ENCODE measurements around the gene GALNT18. TPM values are rescaled to one million over a fixed set of nuclear protein-coding genes. Genes with fewer than 3 reads are reported as not detected.

The GALNT18 gene
- polyA plus RNA-seq, 1 donor from 2014 or later: 7.6 TPM

DNA sequence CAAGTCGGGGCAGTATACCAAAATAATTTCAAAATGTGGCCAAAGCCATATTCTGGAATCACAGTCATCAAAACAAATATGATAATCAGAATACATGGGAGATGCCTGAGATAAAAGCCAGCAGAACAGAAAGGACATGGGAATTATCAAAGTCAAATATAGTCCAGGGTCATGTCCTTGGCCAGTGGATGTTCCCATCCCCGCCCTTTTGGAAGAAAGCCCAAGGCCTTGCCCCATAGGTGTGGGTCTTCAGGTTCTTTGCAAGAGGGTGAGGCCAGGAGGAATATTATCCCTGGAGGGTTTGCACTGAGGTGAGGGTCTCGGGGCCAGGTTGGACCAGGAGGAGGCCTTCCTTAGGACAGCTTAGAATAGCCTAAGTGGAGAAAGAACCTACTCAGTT, 215.2 kb downstream of the GALNT18 start:
- H3K27ac ChIP-seq (ENCODE audit: low read length): no peak overlapping the region
- no peaks in the 10 kb centered on the region for H3K79me2 ChIP-seq (replicated peaks; ENCODE audit: insufficient read depth, low read length)
- no peak overlapping the region for H2AFZ ChIP-seq (ENCODE audit: low read depth, low read length)
- H3K4me2 ChIP-seq (ENCODE audit: low read length): no peak overlapping the region
- no peaks in the 10 kb centered on the region for H4K20me1 ChIP-seq (ENCODE audit: insufficient read depth)
- no peaks in the 10 kb centered on the region for H3K36me3 ChIP-seq (ENCODE audit: insufficient read depth, low read length)
- no peaks in the 10 kb centered on the region for H3K9me2 ChIP-seq (ENCODE audit: insufficient read depth, low read length)
- no peaks in the 10 kb centered on the region for H3K27me3 ChIP-seq (ENCODE audit: insufficient read depth, low read depth, low read length)
- no peak overlapping the region for H3K4me3 ChIP-seq (ENCODE audit: low read length)
- H3K9ac ChIP-seq (ENCODE audit: low read length): no peak overlapping the region
- no peaks in the 10 kb centered on the region for H3K9me3 ChIP-seq (ENCODE audit: low read length)
- H3F3A ChIP-seq (ENCODE audit: insufficient read depth, low read length, poor library complexity, severe bottlenecking): no peaks in the 10 kb centered on the region
- TF ChIP-seq TAF1 (IDR thresholded peaks at IDR 0.05; ENCODE audit: low read depth): no peak
- TF ChIP-seq POLR2AphosphoS5 (IDR thresholded peaks at IDR 0.05): no peak
- TF ChIP-seq, protein P1, sequence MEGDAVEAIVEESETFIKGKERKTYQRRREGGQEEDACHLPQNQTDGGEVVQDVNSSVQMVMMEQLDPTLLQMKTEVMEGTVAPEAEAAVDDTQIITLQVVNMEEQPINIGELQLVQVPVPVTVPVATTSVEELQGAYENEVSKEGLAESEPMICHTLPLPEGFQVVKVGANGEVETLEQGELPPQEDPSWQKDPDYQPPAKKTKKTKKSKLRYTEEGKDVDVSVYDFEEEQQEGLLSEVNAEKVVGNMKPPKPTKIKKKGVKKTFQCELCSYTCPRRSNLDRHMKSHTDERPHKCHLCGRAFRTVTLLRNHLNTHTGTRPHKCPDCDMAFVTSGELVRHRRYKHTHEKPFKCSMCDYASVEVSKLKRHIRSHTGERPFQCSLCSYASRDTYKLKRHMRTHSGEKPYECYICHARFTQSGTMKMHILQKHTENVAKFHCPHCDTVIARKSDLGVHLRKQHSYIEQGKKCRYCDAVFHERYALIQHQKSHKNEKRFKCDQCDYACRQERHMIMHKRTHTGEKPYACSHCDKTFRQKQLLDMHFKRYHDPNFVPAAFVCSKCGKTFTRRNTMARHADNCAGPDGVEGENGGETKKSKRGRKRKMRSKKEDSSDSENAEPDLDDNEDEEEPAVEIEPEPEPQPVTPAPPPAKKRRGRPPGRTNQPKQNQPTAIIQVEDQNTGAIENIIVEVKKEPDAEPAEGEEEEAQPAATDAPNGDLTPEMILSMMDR (IDR thresholded peaks at IDR 0.05; ENCODE audit: poor library complexity, severe bottlenecking): no peak
- TF ChIP-seq, protein P2, sequence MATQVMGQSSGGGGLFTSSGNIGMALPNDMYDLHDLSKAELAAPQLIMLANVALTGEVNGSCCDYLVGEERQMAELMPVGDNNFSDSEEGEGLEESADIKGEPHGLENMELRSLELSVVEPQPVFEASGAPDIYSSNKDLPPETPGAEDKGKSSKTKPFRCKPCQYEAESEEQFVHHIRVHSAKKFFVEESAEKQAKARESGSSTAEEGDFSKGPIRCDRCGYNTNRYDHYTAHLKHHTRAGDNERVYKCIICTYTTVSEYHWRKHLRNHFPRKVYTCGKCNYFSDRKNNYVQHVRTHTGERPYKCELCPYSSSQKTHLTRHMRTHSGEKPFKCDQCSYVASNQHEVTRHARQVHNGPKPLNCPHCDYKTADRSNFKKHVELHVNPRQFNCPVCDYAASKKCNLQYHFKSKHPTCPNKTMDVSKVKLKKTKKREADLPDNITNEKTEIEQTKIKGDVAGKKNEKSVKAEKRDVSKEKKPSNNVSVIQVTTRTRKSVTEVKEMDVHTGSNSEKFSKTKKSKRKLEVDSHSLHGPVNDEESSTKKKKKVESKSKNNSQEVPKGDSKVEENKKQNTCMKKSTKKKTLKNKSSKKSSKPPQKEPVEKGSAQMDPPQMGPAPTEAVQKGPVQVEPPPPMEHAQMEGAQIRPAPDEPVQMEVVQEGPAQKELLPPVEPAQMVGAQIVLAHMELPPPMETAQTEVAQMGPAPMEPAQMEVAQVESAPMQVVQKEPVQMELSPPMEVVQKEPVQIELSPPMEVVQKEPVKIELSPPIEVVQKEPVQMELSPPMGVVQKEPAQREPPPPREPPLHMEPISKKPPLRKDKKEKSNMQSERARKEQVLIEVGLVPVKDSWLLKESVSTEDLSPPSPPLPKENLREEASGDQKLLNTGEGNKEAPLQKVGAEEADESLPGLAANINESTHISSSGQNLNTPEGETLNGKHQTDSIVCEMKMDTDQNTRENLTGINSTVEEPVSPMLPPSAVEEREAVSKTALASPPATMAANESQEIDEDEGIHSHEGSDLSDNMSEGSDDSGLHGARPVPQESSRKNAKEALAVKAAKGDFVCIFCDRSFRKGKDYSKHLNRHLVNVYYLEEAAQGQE (IDR thresholded peaks at IDR 0.05; ENCODE audit: borderline replicate concordance): no peak
- TF ChIP-seq SMC3 (conservative IDR thresholded peaks at IDR 0.05; ENCODE audit: poor library complexity): no peak
- no peak for TF ChIP-seq MXI1 (conservative IDR thresholded peaks at IDR 0.05; ENCODE audit: poor library complexity, severe bottlenecking)
- TF ChIP-seq EP300 (conservative IDR thresholded peaks at IDR 0.05; ENCODE audit: poor library complexity, severe bottlenecking): no peak
- TF ChIP-seq RAD21 (conservative IDR thresholded peaks at IDR 0.05): no peak
- no peak for TF ChIP-seq EZH2 (IDR thresholded peaks at IDR 0.05; ENCODE audit: borderline replicate concordance, insufficient read depth, low read length, poor library complexity, severe bottlenecking)

DNA sequence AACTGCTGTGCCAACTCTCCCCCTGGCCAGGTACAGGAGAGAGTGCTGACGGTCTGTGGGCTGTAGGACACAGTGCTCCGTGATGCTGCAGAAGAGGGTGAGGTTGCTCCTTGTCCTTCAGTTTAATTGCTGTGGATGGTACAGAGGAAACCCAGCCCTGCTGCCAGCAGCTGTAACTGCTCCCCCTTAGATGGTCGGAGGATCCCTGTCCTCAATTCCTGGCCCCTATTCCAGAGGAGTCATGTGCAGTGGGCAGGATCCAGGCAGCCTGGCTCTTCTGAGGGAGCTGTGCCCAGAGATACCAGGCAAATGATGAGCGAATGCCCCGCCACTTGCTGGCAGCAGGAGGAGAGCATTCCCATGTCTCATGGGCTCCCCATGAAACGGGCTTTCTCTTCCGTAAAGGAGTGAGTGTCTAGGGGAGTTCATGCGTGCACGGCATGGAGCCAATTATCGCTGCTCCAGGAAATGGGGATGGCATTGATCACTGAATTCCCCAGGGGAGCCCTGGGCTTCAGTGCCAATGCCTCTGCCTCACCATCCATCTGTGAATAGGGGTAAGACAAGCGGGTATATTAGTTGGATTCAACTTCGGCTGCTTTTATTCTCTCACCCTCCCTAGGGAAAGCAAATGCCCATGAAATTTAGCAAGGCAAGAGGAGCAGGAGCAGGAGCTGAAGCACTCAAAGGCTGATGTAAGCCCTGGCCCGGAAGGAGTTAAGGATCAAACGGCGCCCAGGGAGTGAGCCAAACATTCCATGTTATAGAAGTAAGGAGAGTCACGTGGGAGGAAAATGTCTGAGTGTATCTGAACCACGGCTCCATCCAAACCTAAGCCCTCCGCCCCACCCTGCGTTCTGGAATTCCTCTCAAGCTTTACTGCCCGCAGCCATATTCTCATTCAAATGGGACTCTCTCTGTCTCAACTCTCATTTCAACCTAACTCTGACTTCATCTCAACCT, 217.8 kb downstream of the GALNT18 start:
- TF ChIP-seq RAD21 (conservative IDR thresholded peaks at IDR 0.05): no peak
- TF ChIP-seq EZH2 (IDR thresholded peaks at IDR 0.05; ENCODE audit: borderline replicate concordance, insufficient read depth, low read length, poor library complexity, severe bottlenecking): no peak
- no peak for TF ChIP-seq EP300 (conservative IDR thresholded peaks at IDR 0.05; ENCODE audit: poor library complexity, severe bottlenecking)
- Histone ChIP-seq H3K27me3 (ENCODE audit: insufficient read depth, low read depth, low read length) (no peaks in the 10 kb centered on the region), H2AFZ (ENCODE audit: low read depth, low read length) (no peak overlapping the region), H3K9ac (ENCODE audit: low read length) (no peak overlapping the region), H3K9me3 (ENCODE audit: low read length) (no peaks in the 10 kb centered on the region), H3F3A (ENCODE audit: insufficient read depth, low read length, poor library complexity, severe bottlenecking) (no peaks in the 10 kb centered on the region), H3K4me3 (ENCODE audit: low read length) (no peak overlapping the region), H3K79me2 (replicated peaks; ENCODE audit: insufficient read depth, low read length) (no peaks in the 10 kb centered on the region), H3K9me2 (ENCODE audit: insufficient read depth, low read length) (no peaks in the 10 kb centered on the region), H4K20me1 (ENCODE audit: insufficient read depth) (no peaks in the 10 kb centered on the region), H3K27ac (ENCODE audit: low read length) (no peak overlapping the region), H3K4me2 (ENCODE audit: low read length) (no peak overlapping the region), H3K36me3 (ENCODE audit: insufficient read depth, low read length) (no peaks in the 10 kb centered on the region)

Data from neural cell (in vitro differentiated cells).